Upper lobe of left lung (tissue), 4 donors: ENCODE data around the gene MTM1.

ENCODE experiments used
- POLR2AphosphoS5 ChIP-seq, 2 donors: sonication (generic); formaldehyde crosslinking; IDR thresholded peaks; one replicate each; pipeline ENCODE4 v1.5.1; 2017; ENCODE audit warnings: antibody characterized with exemption in 2 of 2
- TF ChIP-seq, protein P1 (sequence below), 6 experiments: fragments of 450-650 bp in 4 of 6; fragments of 200-600 bp in 2 of 6; sonication (generic) in 2 of 6; IDR thresholded peaks; one replicate each; pipeline ENCODE4 v1.5.1; 2016 to 2019; ENCODE audit warnings: antibody characterized with exemption in 6 of 6

DNA sequence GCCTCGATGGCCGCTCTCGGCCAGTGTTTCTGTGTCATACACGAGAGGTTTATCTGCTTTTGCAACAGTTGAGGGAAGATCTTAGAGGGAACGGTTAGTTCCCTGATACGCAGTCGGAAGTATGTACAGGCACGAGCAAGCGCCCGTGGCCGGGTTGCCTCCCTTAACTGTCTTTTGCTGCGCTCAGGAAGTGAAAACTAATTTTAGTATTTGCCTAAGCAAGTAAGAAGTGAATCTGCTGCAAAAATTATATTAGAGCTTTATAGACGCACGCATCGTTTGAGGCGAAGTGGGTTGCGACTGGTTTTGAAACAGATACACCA, 695 bp downstream of the MTM1 start:
- TF ChIP-seq, protein P1, sequence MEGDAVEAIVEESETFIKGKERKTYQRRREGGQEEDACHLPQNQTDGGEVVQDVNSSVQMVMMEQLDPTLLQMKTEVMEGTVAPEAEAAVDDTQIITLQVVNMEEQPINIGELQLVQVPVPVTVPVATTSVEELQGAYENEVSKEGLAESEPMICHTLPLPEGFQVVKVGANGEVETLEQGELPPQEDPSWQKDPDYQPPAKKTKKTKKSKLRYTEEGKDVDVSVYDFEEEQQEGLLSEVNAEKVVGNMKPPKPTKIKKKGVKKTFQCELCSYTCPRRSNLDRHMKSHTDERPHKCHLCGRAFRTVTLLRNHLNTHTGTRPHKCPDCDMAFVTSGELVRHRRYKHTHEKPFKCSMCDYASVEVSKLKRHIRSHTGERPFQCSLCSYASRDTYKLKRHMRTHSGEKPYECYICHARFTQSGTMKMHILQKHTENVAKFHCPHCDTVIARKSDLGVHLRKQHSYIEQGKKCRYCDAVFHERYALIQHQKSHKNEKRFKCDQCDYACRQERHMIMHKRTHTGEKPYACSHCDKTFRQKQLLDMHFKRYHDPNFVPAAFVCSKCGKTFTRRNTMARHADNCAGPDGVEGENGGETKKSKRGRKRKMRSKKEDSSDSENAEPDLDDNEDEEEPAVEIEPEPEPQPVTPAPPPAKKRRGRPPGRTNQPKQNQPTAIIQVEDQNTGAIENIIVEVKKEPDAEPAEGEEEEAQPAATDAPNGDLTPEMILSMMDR (IDR thresholded peaks at IDR 0.05) = no peak
- TF ChIP-seq POLR2AphosphoS5 (IDR thresholded peaks at IDR 0.05) = peak in 1 of 2 donors; percentile 12
